NOMO-1 treated with dmso at 0.1 percent for 144 hours (cell line): ENCODE data around the gene TMEM225B.
A peak's percentile ranks its signal among the peaks of the same experiment; 100 is the strongest.
"Not testable (repeated sequence)": the region's sequence is repeated elsewhere in the genome, so short reads cannot be mapped to it uniquely, and the experiment has no call there.

Source experiments
- DNase-seq: peaks from one replicate; lab custom pipeline; 2025; ENCODE audit not compliant: unreplicated experiment; lab: John Stamatoyannopoulos, UW

TMEM225B gene

DNA sequence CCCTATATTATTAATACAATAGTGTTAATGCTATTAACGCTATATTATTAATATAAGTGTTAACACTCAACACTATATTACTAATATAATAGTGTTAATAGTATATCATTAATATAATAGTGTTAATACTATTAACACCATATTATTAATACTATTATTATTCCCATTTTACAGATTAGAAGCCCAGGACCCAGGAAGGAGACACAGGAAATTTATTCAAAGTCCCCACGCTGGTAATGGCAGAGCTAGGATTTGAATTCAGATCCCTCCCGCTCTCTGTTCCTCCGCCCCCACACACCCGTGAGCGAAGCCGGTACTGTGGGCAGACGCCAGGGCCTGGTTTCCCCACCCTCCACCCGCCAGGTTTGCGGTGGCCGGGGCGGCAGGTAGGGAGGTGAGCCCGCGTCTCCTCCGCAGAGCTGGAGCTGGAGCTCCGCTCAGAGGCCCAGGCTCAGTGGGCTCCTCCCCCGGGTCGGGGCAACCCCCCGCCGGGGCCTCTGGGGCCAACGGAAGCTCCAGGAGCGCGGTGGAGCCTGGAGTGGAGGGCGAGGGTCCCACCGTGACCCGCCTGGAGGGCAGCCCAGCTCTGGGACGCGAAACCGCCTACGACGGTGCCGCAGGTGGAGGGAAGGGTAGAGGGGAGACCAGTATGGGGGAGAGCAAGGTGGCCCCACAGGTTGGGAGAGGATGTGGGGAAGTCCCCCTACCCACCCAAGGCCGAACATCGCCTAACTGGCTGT lies at the start of gene TMEM225B:
Gene TMEM225B, plus strand, starts transcription at position 506 of the 740 bp plus-strand sequence. CDS start 6,122 bp downstream, outside the sequence.
- DNase-seq, result no peak

- DNase-seq, result not testable (repeated sequence)
Measured at GRCh38 chr7:99549545-99549944, 48.5 kb upstream of the TMEM225B start.

GRCh38 chr7:99551334-99551733 lies 46.7 kb upstream of the TMEM225B start:
- no peak for DNase-seq

DNA sequence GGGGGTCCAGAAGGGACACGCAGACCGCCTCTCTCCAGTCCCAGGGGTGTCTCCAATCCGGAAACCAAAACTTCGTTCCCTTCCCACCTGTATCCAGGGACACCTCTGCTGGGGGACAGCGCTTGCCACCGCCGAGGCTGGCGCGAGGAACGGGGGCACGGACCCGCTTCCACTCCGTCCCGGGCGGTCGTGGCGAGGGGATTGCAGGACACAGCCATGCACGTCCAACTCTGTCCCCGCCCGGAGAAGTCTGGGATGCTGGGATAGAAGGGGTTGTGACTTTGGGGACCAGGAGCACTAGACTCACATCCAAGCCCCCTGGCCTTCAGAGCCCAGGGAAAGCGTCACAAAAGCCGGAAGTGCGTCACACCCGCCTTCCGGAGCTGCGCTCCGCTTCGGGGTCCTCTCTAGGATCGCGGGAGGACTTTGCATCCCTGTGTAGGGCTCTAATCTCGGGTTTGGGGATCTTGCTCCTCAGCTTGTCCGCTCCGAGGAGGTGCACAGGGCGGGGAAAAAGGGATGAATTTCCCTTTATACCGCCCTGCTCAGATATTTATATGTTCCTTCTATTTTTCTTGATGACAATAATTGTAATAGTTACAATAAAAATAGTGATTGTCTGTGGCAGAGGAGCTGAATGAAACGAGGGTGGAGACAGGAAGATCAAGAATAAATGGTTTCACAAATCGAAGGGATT lies 46.2 kb upstream of the TMEM225B start, which contains the start of gene FAM200A:
Gene FAM200A, minus strand, starts transcription at position 348 of the 697 bp plus-strand sequence. CDS start 3,707 bp downstream, outside the sequence.
- DNase-seq, result peak; percentile 75

GRCh38 chr7:99553039-99553438 lies 45.0 kb upstream of the TMEM225B start:
- no peak for DNase-seq

DNA sequence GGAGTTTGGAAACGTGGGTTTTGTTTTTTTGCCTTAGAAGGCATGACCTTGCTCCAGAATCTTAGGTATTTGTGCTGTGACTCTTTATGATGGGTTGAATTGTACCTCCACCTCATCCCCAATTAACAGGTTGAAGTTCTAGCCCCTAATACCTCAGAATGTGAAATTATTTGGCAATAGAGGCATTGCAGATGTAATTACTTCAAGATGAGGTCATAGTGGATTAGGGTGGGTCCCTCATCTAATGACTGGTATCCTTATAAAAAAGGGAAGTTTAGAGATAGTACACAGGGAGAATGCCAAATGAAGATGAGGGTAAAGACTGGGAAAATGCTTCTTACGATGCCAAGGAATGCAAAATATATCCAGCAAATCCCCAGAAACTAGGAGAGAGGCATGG lies 43.1 kb upstream of the TMEM225B start:
- no peak for DNase-seq

DNA sequence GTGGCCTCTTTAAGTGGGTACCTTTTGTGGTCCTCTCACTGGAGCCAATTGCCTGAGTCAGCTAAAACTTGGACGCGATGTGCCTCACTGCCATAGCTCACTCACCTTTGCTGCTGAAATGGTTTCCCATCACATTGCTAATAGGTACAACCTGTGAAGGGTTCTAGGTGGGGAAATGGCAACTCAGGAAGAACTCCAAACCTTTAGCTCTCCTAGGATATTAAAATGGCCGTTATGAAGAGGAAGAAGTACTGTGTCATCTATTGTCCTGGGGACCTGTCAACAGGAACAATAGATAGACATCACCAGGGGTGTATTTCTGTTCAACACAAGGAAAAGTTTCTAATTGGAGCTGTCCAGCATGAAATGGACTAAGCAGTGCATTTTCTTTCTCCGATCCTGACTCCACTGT lies 40.9 kb upstream of the TMEM225B start:
- DNase-seq, result no peak

GRCh38 chr7:99557940-99558305 lies 40.1 kb upstream of the TMEM225B start:
- DNase-seq, result no peak

GRCh38 chr7:99558306-99559174 lies 39.5 kb upstream of the TMEM225B start, which contains the start of gene ZNF655:
Gene ZNF655, plus strand, starts transcription at chr7:99558642. Its CDS starts 1,918 bp downstream, at chr7:99560560.
- peak; percentile 78 for DNase-seq

- no peak for DNase-seq
Measured at GRCh38 chr7:99559175-99559915, 38.7 kb upstream of the TMEM225B start.

DNA sequence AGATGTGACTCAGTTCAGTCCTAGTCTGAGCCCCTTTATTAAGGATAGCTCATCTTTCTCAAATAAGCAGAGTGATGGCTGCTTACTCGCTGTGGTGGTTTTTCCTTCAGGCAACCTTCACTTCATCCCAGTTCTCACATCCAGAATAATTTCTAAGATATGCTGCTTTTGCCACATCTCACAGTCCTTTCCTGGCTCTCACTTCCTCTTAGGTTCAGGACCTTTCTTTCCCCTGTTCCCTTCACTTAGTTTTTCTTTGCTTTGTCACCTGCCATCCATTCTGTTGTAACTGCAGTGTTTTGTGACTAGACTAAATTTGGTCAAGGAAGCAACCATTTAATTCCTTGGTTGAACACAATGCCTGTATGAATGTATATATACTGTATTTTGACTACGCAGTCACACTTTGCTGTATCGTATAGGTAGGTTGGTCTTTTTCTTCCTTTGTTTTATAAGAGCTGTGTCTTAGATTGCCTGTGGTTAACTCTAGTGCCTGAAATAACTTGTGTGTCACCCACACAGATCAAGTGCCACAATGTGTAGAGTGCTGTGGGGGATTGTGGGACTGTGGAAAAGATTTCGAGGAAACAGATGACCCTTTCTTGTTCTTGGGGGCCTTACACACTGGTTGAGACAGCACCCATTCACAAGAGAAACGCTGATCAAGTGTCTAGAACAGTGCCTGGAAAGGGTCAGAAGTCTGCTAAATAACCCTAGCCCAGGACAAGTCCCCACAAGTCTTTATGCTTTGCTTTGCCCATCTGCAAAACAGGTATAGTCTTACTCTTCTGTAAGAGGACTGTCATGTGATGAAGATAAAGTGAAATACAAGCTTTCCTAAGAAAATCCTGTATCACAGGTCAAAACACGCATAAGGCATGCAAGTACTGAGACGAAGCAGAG lies 37.0 kb upstream of the TMEM225B start:
- DNase-seq, result no peak

DNA sequence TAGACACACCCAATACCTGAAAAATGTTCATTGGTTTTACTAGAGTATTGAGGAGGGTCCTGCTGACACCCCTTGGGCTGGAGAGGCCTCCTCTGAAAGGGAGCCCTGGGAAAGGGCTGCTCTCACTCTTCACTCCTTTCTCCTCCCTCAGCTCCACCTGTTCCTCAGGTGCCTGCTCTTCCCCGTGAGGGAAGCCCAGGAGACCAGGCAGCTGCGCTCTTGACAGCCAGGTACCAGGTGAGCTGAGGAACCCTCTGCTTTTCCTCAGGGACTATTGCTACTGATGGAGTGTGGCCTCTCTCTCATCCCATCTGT lies 36.4 kb upstream of the TMEM225B start:
- no peak for DNase-seq

DNA sequence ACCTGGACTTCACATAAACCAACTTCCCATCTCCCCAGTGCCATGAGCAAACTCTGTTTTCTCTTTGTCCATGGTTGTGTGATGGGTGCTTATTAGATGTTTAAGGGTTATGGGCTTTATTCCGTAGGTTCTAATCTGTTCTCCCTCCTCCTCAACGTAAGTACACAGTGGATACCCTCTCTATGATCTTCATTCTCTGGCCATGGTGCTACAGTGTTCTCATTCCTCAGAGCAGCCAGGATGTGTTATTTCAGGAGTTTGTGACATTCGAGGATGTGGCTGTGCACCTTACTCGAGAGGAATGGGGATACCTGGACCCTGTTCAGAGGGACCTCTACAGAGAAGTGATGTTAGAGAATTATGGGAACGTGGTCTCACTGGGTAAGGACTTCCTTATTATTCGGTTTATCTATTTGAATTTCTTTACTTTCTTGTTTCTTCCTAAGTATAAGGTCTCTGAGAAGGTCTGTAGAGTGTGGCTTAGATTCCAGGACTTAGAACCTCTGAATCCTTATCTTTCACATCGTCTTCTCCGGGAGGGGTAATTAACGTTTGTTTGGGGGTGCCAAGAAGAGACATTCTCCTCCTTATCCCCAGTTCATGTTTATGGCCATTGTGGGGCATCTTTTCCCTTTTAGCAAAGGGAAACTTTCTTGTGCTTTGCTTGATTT lies 35.8 kb upstream of the TMEM225B start:
- no peak for DNase-seq

DNA sequence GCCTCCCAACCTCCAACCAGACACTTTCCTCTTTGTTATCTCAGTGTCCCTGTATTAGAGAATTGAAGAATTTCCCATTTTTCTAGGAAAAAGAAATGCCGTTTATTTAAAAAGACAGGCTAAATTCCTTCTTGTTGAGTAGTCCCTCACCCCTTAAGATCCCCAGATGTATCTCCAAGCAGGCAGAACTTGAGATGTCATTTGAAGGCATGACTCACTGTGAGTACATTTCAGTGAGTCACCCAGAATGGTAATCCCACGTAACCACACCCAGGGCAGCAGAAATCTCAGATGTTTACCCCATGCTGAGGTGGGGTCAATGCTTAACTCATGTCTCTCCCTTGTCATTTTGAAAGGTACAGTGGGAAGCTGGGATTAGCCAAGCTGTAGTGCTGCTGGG lies 35.2 kb upstream of the TMEM225B start:
- no peak for DNase-seq

- no peak for DNase-seq
Measured at GRCh38 chr7:99563650-99564049, 34.4 kb upstream of the TMEM225B start.

DNA sequence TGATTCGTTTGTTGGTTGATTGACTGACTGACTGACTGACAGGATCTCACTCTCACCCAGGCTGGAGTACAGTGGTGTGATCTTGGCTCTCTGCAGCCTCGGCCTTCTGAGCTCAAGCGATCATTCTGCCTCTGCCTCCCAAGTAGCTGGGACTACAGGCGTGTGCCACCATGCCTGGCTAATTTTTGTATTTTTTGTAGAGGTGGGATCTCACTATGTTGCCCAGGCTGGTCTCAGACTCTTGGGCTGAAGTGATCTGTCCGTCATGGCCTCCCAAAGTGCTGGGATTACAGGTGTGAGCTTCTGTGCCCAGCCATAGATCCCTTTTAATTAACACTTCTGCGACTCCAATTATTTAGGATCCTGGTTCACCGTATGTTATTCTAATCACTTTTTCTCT lies 29.3 kb upstream of the TMEM225B start:
- not testable (repeated sequence) for DNase-seq

DNA sequence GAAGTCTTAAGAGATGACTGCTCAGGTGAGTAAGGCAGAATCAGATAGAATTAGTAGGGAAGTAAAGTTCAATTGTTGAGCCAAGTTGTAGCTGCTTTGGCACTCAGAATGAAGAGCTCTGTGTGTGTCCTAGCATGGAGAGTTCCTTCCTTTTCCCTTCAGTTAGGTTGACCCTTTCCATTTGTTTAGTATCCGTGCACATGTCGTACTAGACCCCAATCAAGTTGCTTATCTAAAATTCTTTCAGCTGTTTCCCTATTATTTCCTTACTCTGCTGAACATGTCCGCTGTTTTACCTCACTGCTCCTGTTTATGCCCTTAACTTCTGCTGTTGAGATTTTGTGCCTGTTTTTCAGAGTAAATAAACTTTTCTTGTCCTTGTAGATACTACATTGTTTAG lies 26.3 kb upstream of the TMEM225B start:
- DNase-seq, result no peak

- no peak for DNase-seq
Measured at GRCh38 chr7:99573257-99573656, 24.8 kb upstream of the TMEM225B start.

DNA sequence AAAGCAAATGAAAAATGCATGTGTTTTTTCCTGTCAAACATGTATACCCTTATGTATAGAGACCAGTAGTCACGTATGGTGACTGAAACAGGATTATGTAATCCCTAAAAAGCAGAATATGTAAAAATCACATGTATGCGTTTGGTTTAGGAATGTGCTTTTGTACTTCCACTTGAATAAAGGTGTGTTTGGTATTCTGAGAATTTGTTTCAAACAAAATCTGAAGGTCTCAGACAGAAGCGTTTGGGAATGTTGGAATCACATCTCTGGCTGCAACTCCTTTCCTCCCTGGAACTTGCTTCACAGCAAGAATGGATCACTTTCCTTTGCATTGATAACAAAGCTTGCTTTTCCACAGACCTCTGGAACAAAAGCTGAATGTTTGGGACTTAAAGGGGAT lies 21.8 kb upstream of the TMEM225B start:
- DNase-seq, result no peak
